Muscle of arm (tissue), 12 donors: ENCODE data around the gene PPP1CA. TPM values are rescaled to one million over a fixed set of nuclear protein-coding genes. Genes with fewer than 3 reads are reported as not detected.

ENCODE experiments used
- DNase-seq: peaks from one replicate; pipeline ENCODE4 v3.0.0-alpha.2; 2013
- polyA plus RNA-seq, 12 donors: library from polyadenylated mRNA; unstranded; fragments of 120-200 nt; gene quantifications; one replicate each; pipeline ENCODE4 v1.2.1, GENCODE V29; 2013; ENCODE audit not compliant: insufficient read length in 12 of 12

Gene PPP1CA
- polyA plus RNA-seq, 12 donors = 92.1 to 180 (median 109) TPM; not detected in 1

DNA sequence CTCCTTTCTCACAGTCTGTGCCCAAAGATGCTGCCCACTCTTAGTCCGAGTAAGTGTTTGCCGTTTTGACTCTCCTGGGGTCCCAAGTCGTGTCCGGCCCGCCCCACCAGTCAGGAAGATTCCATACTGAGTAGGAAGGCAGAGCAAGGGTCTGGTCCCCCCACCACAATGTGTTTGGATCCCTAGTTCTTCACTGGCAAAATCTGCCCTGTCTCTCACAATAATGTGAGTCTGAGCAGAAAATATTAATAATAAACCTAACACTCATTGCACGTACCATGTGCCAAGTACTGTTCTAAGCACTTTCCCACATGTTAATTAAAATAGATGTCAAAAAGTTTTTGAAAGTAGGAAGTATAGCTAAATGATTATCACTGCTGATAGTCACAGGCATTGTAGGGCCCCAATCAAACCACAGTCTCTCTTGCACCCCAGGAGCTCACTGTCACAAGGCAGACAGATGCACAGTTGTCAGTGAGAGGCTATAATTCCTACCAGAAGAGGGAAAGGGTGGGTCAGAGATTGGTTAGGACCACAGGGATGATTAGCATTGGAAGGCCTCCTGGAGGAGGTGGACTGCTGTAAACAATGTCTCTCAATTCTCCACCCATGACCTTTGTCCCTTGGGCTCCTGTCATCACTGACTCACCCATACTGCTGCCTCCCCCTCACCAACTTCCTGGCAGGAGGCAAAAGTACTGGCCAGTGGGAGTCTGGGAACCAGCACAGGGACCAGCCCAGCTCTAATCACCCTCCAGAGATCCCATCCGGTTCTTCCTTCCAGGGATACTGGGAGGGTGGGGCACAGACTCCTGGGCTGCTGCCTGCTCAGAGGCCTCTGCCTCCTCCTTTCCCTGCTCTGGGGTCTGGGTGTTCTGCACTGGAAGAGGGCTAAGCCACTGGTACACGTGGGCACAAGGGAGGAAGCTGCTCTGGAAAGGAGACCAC lies 47.3 kb downstream of the PPP1CA start:
- no peak for DNase-seq

DNA sequence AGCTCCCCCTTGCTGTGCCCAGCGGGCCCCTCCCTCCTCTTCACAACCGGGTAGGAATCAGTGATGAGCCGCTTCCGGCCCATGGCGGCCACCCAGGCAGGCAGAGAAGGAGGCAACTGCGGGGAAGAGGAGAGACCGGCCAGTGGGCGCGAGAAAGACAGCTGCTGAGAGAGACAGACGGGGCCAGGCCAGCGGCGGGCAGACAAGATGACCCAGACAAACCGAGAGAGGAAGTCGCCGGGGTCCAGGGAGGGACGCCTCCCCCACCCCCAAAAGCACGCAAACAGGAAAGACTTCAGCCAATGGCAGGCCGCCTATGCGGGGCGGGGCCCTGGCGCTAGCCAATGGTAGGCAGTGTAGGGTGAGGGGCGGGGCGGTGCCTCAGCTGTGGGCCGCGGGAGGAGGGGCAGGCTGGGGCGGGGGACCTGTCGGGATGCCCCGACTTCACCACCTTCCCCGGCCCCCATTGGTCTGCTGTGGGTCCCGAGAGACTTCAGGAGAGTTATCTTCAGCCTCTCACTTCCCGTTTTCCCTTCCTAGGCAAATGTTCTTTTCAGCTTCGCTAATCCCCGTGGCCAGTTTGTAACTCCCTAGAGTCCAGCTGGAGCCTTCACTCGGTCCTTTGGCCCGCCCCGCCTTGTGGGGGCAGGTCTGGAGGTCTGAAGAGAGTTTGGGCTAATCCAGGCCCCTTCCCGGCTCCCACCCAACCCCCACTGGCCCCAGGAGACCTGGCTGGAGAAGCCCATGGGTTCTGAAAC lies 48.2 kb downstream of the PPP1CA start, which contains the start of gene POLD4:
TSS of gene POLD4 (minus strand) at position 230 of the 758 bp plus-strand sequence. CDS start at position 83, 147 bp downstream.
- peak; percentile 94 for DNase-seq

DNA sequence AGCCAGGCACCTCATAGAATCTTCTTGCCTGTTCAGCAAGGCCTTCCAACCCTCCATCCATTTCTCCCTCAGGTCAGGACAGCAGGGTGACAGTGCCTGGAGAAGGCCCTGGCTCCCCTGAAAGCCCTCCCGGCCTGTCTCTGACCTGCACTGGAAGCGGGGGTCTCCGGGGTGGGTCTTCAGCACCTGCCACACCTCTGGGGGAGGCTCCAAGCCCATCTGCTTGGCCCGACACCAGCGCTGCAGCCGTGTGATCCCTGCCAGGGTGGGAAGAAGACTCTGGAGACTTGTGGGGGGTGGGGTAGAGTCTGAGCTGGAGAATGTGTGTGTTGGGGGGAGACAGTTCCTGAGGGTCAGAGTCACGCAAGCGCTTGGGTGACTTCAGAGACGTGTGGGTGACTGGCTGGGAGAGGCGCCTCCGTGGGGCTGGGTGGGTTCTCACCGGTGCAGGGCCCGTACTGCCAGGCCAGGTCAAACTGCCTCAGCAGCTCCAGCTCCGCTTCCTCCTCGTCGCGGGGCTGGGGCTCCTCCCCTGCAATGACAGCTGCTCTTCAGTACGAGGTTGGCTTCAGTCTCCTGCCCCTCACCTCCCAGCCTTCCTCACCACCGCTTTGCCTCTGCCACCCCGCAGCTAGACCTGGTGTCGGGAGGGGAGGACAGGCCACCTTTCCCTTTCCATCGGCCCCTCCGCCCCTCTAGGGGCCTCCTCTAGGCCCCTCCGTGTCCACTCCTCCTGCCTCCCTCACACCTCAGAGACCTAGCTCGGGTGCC lies 48.9 kb downstream of the PPP1CA start:
- DNase-seq = no peak

DNA sequence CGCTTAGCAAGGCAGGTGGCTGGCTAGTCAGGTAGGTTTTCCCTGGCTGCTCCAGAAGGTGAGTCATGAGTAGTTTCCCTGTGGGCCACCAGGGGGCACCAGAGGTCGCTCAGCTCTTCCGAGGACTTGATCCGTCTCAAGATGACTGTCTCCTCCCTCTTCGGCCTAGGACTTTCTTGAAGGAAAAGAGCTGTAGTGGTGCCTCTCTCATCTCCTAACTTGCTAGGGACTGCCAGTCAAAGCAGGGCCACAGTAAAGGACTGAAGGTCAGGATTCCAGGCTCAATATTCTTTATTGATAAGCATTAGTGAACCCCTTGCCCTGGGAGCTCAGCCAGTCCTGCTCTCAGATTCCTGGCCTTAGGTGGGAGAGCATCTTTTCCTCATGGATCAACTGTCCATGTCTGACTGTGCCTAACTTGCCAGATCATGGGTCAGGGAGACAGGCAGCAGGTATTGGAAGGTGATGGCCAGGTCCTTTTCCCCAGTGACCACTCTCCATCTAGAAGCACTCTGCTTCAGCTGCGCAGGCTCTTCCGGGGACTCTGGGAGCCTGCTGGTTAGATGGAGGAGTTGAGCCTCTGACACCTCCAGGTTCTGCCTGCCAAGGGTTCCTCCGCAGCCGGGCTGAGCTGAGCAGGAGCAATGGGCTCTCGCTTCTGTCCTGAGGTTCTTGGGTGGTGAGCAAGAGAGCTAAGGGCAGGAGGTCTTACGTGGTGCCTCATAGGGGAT lies 50.2 kb downstream of the PPP1CA start:
- peak; percentile 82 for DNase-seq

DNA sequence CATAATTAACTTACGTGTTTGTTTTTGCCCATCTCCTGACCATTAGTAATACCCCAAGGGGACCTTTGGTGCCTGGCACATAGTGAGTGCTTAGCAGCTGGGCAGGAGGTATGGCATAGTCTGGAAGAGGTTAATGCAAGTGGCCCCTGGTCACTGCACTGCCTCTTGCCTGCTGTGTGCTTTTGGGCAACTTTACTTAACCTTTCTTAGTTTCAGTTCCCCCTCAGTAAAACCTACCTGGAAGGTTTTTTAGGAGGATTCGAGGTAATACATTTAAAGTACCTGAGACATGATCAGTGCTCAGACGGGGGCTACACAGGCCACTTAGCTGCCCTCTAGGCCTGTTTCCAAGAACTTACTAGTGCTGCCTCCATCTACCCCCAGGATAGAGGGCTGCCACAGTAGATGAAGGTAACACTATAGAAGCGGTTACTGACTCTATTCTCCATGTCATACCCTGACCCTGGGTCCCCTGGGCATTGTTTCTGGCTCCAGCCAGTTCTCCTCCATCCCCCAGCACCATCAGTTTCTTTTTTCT lies 51.7 kb downstream of the PPP1CA start:
- DNase-seq = no peak

DNA sequence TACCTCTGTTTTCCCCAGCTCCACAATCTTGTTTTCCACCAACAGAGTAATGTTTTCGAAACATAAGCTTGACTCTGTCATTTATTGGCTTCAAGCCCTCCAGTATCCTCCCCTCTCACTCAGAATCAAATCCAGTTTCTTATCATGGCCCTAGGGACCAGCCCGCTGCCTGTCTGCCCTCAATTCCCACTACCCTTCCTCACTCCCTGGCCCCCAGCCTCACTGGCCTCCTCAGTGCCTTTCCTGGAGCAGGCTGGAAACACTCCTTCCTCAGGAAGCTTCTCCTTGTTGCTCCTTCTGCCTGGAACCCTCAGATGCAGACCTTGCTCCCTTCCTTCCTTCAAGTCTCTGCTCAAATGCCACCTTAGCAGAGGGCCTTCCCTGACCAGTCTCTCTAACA lies 52.2 kb downstream of the PPP1CA start:
- no peak for DNase-seq

DNA sequence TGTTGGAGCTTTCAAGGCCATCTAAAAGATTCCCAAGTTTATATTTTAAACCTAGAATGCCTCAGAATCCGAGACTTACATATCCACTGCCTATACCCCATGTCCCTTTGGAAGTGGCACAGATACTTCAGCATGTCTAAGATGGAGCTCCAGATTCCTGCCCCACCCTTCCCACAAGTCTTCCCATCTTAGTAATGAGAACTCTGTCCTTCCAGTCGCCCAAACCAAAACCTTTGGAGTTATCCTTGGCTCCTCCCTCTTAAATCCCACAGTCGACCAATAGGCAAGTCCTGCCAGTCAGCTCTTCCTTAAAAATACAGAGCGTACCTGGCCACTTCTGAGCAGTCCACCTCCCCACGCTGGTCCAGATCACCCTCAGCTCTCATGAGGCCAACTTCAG lies 52.6 kb downstream of the PPP1CA start:
- DNase-seq = no peak

Other genes starting within 250 kb of the PPP1CA start
- 10 to 100 TPM in 11 of 12 donors, not detected in 1; 40.2 to 56.4 (median 48.0) TPM for gene GRK2, start 135.4 kb downstream of the PPP1CA start, polyA plus RNA-seq
- 10 to 100 TPM in 11 of 12 donors, not detected in 1; 18.8 to 47.7 (median 24.5) TPM for gene ANKRD13D, start 112.6 kb downstream of the PPP1CA start, polyA plus RNA-seq
- gene SSH3, start 98.3 kb downstream of the PPP1CA start, polyA plus RNA-seq = 10 to 100 TPM in 11 of 12 donors, not detected in 1; 11.8 to 24.5 (median 15.3) TPM
- 10 to 100 TPM in 11 of 12 donors, not detected in 1; 19.0 to 36.9 (median 25.9) TPM for gene POLD4, start 48.3 kb downstream of the PPP1CA start, polyA plus RNA-seq
- 1 to 10 TPM in 11 of 12 donors, not detected in 1; 2.2 to 8.6 (median 3.2) TPM for gene CLCF1, start 28.3 kb downstream of the PPP1CA start, polyA plus RNA-seq
- 10 to 100 TPM in 3 of 12 donors, 1 to 10 TPM in 8, not detected in 1; 6.6 to 34.1 (median 8.0) TPM for gene RAD9A, start 9.9 kb downstream of the PPP1CA start, polyA plus RNA-seq
- gene TBC1D10C, start 2.2 kb upstream of the PPP1CA start, polyA plus RNA-seq = 1 to 10 TPM in 11 of 12 donors, not detected in 1; 2.1 to 9.2 (median 4.4) TPM
- gene CARNS1, start 13.8 kb upstream of the PPP1CA start, polyA plus RNA-seq = 10 to 100 TPM in 11 of 12 donors, not detected in 1; 23.9 to 76.7 (median 53.6) TPM
- 10 to 100 TPM in 11 of 12 donors, not detected in 1; 29.4 to 60.0 (median 32.1) TPM for gene RPS6KB2, start 26.6 kb upstream of the PPP1CA start, polyA plus RNA-seq
- 1 to 10 TPM in 4 of 12 donors, under 1 TPM in 6, not detected in 2; 0.50 to 7.2 (median 0.84) TPM for gene PTPRCAP, start 35.8 kb upstream of the PPP1CA start, polyA plus RNA-seq
- gene CORO1B, start 41.6 kb upstream of the PPP1CA start, polyA plus RNA-seq = 10 to 100 TPM in 11 of 12 donors, not detected in 1; 20.0 to 56.3 (median 24.2) TPM
- not detected for gene GPR152, start 50.9 kb upstream of the PPP1CA start, polyA plus RNA-seq
- 1 to 10 TPM in 5 of 12 donors, under 1 TPM in 5, not detected in 2; 0.41 to 1.7 (median 1.0) TPM for gene CABP4, start 53.5 kb upstream of the PPP1CA start, polyA plus RNA-seq
- gene TMEM134, start 67.4 kb upstream of the PPP1CA start, polyA plus RNA-seq = 10 to 100 TPM in 11 of 12 donors, not detected in 1; 35.2 to 73.5 (median 46.2) TPM
- 10 to 100 TPM in 11 of 12 donors, not detected in 1; 33.7 to 50.2 (median 41.7) TPM for gene AIP, start 81.2 kb upstream of the PPP1CA start, polyA plus RNA-seq
- gene PITPNM1, start 103.5 kb upstream of the PPP1CA start, polyA plus RNA-seq = 10 to 100 TPM in 2 of 12 donors, 1 to 10 TPM in 9, not detected in 1; 4.7 to 52.6 (median 6.4) TPM
- gene CDK2AP2, start 106.3 kb upstream of the PPP1CA start, polyA plus RNA-seq = 10 to 100 TPM in 11 of 12 donors, not detected in 1; 12.7 to 27.8 (median 16.3) TPM
- not detected for gene CABP2, start 121.6 kb upstream of the PPP1CA start, polyA plus RNA-seq
- gene GSTP1, start 182.0 kb upstream of the PPP1CA start, polyA plus RNA-seq = 100 to 1,000 TPM in 11 of 12 donors, not detected in 1; 195 to 377 (median 251) TPM
- gene NDUFV1, start 205.1 kb upstream of the PPP1CA start, polyA plus RNA-seq = 100 to 1,000 TPM in 10 of 12 donors, 10 to 100 TPM in 1, not detected in 1; 99.7 to 247 (median 131) TPM
- 1 to 10 TPM in 10 of 12 donors, not detected in 2; 1.9 to 4.0 (median 3.2) TPM for gene NUDT8, start 228.1 kb upstream of the PPP1CA start, polyA plus RNA-seq
- not detected for gene TBX10, start 237.9 kb upstream of the PPP1CA start, polyA plus RNA-seq
- under 1 TPM in 10 of 12 donors, not detected in 2; 0.13 to 0.72 (median 0.21) TPM for gene ACY3, start 248.9 kb upstream of the PPP1CA start, polyA plus RNA-seq